GM21526 (cell line): ENCODE measurements around the gene ANO10.
"Not testable (repeated sequence)": the region's sequence is repeated elsewhere in the genome, so short reads cannot be mapped to it uniquely, and the experiment has no call there.

Experiments
- ATAC-seq: cut with Tn5 transposase; IDR thresholded peaks from one replicate; pipeline ENCODE4 v1.9.1; 2021; ENCODE audit warnings: moderate library complexity; ENCODE audit not compliant: unreplicated experiment, low FRiP score

Gene ANO10

DNA sequence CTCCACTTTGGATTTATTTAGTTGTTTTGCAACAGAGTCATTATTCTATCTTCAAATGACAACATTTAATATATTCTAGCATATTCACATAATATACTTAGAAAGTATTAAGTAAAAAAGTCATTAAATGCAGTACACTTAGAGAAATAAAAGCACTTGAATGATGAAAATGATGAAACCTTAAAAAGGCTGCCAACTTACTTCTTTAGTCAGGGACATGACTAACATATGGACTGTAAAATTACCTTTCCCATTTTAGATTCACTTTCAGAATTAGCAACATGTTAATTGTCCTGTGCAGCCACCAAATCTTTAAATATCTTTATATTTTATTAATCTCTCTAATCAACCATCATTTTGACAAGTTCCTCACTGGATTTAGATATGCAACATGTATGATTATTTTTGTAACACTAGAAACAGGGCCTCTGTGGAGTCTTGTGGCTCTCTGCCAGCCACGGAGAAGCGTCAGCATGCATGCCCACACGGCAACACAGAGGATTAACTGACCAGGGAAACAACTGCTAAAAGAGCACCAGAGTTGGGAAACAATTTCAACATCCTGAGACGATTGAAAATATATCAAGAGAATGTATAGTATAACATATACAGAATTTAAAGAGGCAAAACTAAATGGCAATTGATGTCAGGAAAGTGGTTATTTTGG lies 95.7 kb downstream of the ANO10 start:
- no peak for ATAC-seq

DNA sequence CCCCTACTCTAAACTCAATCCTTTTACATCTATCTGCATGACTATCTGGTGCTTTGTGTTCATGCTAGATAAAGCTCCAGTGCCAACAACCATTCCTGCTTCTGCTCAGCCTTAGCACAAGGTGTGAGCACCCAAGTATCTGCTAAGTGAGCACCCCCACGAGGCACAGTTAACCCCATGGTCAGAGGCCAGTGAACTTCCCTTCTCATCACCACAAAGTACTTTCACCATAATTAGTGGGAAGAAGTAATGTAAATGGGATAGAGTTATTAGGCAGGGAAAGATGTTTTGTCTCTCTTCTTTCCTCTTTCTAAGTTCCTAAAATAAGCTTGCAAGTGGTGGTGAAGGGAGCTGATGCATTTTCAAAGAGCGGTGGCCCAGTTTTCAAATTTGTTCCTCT lies 96.4 kb downstream of the ANO10 start:
- no peak for ATAC-seq

DNA sequence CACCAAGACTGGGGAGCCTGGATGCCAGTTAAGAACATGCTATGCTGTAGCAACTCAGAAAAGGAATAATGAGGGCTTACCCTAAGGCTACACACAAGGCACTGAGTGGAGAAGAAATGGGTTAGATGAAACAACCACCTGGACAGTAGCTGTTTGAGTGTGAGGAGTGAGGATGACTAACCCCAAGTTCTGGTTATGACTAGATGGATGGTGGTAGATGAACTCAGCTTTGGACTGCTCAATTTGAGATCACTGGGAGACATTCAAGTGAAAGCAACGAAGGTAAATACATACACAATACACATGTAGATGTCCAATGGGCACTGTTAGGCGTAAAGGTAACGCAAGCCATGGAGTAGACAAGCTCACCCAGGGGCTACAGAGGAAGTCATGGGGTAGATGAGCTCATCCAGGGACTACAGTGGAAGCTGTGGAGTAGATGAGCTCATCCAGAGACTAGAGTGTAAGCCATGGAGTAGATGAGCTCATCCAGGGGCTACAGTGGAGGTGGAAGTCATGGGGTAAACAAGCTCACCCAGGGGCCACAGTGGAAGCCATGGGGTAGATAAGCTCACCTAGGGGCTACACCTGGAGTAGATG lies 98.3 kb downstream of the ANO10 start:
- ATAC-seq, result peak; percentile 66

DNA sequence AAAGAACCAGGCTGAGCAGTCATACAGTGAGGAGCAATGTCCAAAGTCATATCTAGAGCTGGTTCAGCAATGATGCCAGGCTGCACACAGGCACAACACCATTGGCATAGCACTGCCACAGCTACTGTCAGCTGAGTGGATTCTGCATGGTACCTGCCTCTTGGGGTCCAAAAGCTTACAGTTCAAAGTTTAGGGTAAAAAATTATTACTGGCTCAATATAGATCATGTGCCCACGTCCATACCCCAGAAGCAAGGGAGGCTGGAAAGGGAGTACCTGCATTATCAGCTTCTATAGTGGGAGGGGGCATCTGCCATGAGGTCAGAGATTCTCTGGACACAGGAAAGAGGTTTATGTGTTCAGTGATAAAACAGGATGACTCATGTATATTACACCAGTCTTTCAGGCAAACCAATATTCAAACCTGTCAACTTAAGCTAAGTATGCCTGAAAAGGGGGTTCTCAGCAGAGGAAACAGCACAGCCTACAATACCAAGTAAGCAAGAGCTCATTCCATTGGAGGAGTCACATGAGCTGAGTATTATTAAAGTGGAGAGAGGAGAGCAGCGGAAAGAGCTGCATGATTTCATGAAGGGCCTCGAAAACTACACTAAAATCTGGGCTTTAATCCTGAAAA lies 99.0 kb downstream of the ANO10 start:
- ATAC-seq, result no peak

DNA sequence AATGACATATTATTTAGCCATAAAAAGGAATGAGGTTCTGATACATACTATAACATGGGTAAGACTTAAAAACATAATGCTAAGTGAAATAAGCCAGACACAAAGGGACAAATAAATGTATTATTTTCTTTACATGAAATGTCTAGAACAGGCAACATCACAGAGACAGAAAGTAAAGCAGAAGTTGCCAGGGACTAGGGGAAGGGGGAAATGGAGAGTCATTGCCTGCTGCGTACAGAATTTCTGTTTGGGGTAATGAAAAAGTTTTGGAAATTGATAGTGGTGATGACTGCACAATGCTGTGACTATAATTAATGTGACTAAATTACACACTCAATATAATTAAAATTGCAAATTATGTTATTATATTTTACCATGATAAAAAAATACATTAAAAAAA lies 99.9 kb downstream of the ANO10 start:
- no peak for ATAC-seq

DNA sequence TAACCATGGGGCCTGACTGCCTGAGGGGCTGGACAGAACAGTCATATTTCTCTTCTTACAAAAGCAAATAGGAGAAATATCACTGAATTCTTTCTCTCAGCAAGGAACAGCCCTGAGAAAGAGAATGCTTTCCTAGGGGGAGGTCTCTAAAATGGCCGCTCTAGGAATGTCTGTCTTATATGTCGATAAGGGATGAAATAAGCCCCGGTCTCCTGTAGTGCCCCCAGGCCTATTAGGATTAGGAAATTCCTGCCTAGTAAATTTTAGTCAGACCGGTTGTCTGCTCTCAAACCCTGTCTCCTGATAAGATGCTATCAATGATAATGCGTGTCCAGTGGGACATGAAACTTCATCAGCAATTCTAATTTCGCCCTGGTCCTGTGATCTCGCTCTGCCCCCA lies 103.3 kb downstream of the ANO10 start:
- ATAC-seq, result not testable (repeated sequence)

DNA sequence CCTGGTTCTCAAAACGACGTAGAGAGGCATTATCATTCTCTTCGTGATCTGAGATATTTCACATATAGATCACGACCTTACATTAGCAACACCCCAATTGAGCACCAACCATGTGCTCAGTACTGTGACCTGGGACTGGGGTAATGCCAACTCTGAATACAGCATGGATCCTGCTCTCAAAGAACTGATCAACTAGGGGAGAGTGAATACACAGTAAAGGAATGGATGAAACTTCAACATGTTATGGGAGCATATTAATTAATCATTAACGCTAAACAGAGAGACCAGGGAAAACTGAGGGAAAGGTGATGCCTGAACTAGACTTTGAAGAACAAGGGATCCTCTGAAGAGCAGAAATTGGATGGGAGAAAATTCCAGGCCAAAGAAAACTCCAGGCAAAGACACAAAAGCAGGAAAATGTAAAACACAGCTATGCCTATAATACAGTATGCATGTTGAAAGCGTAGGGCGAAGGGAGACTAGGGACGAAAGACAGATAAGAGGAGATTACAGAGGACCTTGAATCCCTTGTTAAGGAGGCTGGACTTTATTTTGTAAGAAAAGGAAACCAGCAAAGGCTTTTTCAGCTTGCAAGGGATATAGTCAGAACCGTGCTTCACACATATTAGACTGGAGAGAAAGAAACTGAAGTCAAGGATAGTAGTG lies 105.7 kb downstream of the ANO10 start:
- ATAC-seq, result no peak

DNA sequence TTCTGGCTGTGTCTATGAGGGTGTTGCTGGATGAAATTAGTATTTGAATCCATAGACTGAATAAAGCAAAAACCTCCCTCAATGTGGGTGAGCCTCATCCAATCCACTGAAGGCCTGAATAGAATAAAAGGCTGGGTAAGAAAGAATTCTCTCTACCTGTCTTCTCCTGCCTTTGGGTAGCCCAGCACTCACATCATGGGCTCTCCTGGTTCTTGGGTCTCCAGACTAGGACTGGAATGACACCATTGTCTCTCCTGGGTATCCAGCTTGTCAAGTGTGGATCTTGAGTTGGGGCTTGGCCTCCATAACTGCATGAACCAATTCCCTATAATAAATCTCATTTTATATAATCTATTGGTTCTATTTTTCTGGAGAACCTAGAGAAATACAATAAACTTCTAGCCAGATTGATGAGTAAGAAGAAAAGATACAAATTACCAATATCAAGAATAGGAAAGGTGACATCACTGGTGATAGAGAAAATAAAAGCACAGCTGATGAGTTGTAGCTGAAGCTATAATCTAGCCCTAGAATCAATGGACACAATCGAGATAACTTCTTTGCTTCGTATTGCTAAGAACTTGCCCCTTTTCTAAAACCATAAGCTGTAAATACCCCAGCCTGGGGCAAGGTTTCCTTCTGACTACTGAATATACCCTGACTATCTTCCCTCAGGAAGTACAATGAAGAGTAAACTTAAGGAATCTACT lies 106.4 kb downstream of the ANO10 start:
- ATAC-seq, result no peak

DNA sequence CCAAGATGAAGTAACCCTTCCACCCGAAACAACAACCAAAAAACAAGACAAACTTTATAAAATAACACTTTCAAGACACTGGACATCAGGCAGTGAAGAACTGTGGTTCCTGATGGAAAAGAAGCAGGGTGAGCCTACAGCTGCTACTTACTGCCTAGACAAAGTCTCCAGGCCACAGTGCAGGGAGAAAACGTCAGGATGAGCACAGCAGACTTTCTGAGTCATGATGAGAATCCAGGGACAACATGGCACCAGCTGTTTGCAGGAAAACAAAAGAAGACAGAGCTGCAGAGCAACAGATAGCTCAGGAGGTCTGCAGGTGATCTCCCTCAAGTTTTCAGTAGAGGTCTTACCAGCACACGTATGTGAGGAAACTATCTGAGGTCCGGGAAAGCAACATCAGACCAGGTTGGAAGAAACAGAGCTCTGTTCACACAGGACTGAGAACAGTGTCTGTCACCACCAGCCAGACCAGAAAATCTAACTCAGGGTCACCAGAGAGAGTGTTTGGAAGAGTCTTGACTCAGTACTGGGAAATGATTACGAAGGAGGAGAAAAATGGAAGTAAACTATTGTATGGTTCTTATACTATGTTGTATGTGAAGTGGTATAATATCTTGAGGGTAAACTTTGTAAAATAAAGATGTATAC lies 108.9 kb downstream of the ANO10 start:
- ATAC-seq, result no peak

DNA sequence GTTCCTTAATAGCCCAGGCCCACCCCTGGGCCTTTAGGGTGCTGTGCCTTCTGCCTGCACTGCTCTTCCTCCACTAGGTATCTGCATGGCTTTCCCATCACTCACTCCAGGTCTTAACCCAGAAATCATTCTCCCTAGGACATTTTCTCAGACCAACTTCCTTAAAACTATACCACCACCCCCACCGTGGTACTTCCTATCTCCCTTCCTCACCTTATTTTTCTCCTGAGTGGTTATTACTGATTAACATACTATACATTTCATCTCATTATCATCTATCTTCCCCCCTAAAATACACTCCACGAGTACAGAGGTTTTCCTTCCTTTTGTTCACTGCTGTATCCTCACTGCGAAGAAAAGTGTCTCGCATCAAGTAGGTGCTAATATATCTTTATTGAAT lies 115.2 kb downstream of the ANO10 start:
- no peak for ATAC-seq

DNA sequence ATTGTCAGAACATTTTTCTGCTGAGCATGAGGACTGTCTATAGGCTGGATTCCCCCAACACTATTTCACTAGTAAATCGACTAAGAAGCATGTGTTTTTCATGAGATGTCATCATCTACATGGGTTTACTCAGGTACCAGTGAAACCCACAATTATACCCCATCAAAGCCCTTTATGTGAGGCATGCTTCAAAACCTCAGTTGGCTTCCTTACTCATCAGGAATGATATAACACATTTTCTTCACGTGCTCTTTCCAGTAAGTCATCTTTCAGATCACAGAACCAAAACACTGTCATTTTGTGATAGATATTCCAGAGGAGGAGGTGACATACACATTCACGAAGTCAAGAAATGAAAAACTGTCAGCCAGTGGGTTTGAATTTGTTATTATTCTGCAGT lies 116.5 kb downstream of the ANO10 start:
- no peak for ATAC-seq

DNA sequence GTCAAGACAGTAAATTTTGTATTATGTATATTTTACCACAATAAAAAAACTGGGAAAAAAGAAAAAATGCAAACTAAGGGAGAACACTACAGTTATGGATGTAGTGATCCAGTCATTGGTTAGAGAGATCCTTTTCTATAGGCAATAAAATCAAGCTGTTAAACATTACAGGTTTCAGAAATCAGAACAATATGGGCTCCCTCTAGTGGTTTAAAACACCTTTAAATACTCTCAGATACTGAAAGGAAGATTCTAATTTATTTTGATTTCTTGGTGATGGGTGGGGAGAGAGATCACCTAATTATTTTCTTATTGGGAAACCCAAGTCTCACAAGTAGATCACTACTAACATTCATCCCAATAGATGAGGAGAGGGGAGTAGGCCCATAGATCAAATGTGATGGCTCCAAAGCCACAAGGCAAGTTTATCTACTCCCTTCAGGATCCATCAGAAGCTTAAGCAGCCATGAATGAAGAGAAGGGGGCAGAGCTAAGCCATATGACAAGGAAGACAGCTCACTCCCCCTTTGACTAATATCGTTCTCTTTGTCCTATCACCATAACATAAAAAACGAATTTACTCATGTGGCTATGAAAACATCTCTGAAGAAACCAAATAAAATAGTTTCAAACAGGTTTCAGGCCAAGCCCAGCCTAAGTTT lies 118.6 kb downstream of the ANO10 start:
- no peak for ATAC-seq

DNA sequence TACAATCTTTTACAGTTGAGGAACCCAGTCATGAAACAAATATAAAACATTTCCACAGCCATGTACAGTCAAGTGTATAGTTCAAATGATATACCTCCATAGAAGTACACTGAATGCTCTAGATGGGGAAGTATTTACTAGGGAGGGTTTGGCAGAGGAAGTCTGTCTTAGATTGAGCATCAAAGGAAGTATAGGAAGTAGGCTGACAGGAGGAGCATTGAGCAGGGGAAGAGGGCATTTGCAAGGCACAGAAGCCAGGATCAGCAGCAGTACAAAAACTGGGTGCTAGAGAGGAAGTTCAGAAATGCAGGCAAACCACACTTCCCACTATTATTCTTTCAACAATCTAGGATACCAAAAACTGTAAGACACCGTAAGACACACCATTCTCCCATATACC lies 122.6 kb downstream of the ANO10 start:
- no peak for ATAC-seq

DNA sequence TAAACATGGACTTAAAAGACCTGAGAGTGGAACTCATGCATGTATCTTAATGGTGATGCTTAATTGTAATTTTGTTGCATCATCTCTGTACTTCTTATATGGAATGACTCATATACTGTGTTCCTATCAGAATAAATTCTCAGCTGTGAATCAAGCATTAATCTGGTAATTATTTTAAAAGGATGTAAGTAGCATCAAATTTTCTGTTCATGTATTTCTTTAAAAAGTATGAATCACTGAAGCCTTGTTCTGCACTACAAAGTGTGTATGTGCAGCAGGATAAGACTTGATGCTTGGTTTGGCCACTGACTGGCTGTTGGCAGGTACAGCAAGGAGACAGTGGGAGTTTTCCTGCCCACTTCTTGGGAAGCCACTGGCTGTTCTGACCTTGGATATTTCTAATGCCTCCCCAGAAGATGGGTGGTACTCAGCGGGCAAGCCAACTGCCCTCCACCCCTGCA lies 123.9 kb downstream of the ANO10 start:
- ATAC-seq, result no peak

DNA sequence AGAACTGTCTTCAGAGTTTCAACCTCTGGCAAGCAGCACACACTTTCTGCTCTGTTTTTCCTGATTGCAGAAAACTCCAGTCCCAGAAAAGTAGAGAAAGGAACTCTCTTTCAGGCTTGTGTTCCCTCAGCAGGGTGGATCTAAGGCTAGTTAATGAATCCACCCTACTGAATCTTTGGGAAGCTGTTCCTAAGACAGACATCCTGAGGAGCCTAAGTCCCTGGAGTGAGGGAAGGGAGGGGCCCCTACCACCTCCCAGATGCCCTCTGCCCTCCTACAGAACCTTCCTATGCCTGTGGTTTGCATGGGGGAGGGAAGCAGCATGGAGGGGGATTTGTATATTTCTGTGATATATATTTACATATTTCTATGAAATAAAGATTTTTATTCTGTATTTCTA lies 124.4 kb downstream of the ANO10 start:
- no peak for ATAC-seq

DNA sequence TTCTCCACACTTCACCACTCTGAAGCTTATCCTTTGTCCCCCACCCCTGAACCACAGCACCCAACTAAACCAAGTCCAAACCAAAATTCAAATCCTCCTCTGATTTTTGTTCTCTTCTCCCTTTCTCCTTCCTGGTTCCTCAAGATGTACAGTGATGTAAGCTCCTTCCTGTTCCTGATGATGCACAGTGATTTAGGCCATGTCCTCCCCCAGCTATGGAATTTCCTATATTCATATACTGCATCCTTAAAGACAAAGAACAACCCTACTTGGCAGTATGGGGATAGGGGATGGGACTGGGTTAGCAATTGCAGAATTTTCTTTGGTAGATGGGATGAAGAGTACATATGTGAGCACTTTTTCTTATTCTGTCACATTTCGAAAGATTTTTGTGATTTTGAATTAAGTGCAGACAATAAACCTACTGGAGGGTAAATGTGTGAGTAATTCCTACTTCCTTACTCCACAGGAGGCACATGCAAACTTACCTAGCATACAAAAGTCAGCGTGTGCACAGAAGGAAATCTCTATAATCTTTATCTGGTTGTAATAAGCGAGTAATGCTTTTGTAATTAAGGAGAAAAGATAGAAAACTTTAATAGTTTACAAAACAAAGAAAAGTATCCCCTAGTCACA lies 125.0 kb downstream of the ANO10 start:
- no peak for ATAC-seq

DNA sequence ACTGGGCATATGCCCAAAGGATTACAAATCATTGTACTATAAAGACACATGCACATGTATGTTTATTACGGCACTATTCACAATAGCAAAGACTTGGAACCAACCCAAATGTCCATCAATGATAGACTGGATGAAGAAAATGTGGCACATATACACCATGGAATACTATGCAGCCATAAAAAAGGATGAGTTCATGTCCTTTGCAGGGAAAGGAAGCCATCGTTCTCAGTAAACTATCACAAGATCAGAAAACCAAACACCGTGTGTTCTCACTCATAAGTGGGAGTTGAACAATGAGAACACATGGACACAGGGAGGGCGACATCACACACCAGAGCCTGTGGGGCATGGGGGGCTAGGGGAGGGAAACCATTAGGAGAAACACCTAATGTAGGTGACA lies 128.9 kb downstream of the ANO10 start:
- ATAC-seq, result not testable (repeated sequence)

DNA sequence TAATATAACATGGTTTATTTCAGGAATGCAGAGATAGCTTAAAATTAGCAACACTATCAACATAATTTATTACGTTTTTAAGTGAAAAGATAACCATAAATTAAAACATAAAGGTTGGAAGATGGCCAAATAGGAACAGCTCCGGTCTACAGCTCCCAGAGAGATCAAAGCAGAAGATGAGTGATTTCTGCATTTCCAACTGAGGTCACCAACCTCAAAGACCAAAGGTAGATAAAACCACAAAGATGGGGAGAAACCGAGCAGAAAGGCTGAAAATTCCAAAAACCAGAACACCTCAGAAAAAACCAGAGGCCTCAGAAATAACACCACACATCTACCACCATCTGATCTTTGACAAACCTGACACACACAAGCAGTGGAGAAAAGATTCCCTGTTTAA lies 130.0 kb downstream of the ANO10 start:
- ATAC-seq, result not testable (repeated sequence)

DNA sequence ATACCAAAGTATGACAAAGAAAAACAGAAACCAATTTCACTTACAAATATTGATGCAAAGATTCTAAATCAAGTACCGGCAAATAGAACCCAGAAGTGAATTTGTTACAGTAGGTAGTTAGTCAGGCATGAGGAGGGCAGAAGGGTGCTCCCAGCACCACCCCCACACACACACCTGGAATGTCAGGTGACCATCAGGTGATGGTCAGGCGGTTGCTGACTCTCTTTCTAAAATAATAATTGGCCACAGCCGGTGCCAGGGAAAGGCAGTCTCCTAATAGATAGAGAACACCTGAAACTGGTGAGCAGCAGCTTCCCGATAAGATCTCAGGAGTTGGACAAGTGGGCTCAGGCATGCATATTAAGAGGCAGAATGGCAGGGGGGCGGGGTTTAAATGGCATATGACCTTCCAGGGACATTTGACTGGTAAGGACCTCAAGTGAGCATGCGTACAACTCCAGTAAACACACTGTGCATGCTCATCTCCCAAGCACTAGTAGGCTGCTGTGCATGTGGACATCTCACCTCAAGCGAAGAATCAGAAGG lies 131.1 kb downstream of the ANO10 start:
- ATAC-seq, result no peak
